Measurements from ENCODE around the gene FHOD1. TPM values are rescaled to one million over a fixed set of nuclear protein-coding genes. Genes with fewer than 3 reads are reported as not detected.

Gene FHOD1
- total RNA-seq, 4 donors from 2014 or later, result 15.1 to 53.3 (median 32.5) TPM

DNA sequence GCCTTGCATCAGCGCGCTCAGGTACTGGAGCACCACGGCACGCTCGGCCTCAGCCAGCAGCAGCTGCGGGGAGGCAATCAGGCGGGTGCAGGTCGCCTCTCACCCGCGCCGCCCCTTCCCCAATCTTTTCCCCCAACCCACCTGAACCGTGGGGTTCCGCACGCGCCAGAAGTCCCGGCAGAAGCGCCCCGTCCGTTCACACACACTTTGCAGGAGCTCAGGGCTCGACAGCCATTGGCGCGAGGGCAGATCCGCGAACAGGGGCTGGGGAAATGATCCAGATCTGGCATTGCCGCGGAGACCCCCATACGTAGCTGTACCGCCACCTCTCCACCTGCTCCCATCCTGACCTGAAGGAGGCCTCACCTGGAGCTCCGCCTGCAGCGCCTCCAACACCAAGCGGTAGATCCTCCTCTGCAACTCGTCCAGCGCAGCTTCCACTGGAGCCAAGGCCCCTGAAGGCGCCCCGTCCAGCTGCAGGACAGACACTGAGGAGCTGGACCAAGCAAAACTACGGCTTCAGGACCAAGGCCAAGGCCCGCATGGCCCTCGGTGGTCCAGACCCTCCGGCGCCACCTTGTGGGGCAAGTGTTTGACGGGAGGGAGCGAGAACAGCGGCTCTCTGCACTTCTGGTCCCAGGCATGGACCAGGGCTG is 62.2 kb downstream of the FHOD1 start:
- DNase-seq (ENCODE audit: low spot score) (peak; percentile 92), ATAC-seq (ENCODE audit: low FRiP score) (peak; percentile 47)
- peak in 1 of 3 donors; percentile 54 for TF ChIP-seq CTCF (IDR thresholded peaks at IDR 0.05)

- DNase-seq (ENCODE audit: low spot score), result no peak
- TF ChIP-seq CTCF (IDR thresholded peaks at IDR 0.05), result no peak
- no peak for ATAC-seq (ENCODE audit: low FRiP score)
Measured at GRCh38 chr16:67184453-67184994, 62.8 kb downstream of the FHOD1 start.

DNA sequence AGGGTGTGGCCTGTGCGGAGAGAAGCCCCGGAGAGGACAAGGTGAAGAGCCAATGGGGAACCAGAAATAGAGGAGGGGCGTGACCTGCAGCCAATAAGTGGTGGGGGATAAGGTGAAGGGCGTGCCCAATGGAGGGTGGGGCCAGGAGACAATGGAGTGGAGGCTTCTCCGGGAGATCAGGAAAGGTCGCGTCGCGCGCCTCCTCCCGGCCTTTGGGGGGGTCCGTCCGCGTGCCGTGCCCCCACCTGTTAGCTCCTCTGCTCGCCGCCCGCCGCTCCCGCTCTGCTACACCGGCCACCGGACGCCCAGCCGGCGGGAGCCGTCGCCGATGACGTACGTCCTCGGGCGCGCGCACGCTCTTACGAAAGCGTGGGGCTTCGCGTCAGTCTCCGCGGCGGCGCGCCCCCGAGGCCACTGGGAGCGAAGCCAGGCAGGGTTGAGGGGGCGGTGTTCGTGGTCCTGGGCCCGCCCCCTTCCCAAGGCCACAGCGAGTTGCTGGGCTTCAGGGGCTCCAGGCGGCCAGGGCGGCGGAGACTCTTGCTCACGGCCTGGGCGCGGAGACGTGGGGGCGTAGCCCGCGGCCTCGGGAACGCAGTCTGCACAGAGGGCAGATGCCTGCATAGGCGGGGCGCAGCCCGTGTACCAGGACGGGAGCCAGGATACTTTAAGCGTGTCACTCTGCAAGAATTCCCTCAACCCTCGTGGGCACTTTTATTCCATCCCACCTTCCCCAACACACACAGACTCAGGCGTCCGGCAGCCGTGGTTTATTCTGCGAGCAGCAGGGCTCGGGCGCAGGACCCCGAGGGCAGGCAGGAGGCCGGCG is 63.4 kb downstream of the FHOD1 start, which contains the start of gene MATCAP1:
Gene MATCAP1 (minus strand): TSS at position 337 of the 826 bp plus-strand sequence. CDS start 3,353 bp downstream, outside the sequence.
- DNase-seq (ENCODE audit: low spot score), result peak; percentile 83
- peak; percentile 91 for ATAC-seq (ENCODE audit: low FRiP score)
- TF ChIP-seq CTCF (IDR thresholded peaks at IDR 0.05), result no peak

DNA sequence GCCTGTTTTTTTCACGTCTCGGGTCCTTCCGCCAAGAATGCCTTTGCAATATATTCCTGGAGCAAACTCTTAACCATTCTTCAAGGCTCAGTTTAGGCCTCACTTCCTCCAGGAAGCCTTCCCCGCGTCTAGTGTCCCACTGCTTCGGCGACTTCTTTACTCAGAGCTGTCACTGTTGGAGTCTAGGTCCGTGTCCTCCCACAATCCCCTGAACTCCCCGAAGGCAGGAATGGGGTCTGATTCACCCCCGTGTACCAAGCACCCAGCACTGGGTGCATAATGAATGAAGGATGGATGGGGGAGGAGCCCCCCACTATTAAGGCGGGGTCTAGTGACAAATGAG is 64.0 kb downstream of the FHOD1 start:
- TF ChIP-seq CTCF (IDR thresholded peaks at IDR 0.05), result no peak
- no peak for DNase-seq (ENCODE audit: low spot score)
- ATAC-seq (ENCODE audit: low FRiP score), result no peak

GRCh38 chr16:67182288-67182687 is 65.0 kb downstream of the FHOD1 start:
- TF ChIP-seq CTCF (IDR thresholded peaks at IDR 0.05), result no peak
- ATAC-seq (ENCODE audit: low FRiP score) (no peak), DNase-seq (ENCODE audit: low spot score) (no peak)

- ATAC-seq (ENCODE audit: low FRiP score), result peak; percentile 37
- TF ChIP-seq CTCF (IDR thresholded peaks at IDR 0.05), result no peak
- no peak for DNase-seq (ENCODE audit: low spot score)
Measured at GRCh38 chr16:67181346-67181745, 65.9 kb downstream of the FHOD1 start.

Data from omental fat pad (tissue), 4 donors.